Measurements from ENCODE around the gene SLC2A5. TPM values are rescaled to one million over a fixed set of nuclear protein-coding genes. Genes with fewer than 3 reads are reported as not detected.
A peak's percentile ranks its signal among the peaks of the same experiment; 100 is the strongest.

The SLC2A5 gene
- total RNA-seq, 1 donor from 2014 or later = 0.79 TPM

- Histone ChIP-seq H3K4me3 (ENCODE audit: insufficient read depth, low read depth, low read length) (no peak overlapping the region), H3K36me3 (ENCODE audit: insufficient read depth, low read length) (no peaks in the 10 kb centered on the region), H4K20me1 (ENCODE audit: insufficient read depth, low read length) (no peaks in the 10 kb centered on the region), H2AFZ (ENCODE audit: low read depth, low read length) (no peak overlapping the region), H3K9me3 (ENCODE audit: insufficient read depth, low read depth, low read length) (no peaks in the 10 kb centered on the region), H3K4me1 (ENCODE audit: insufficient read depth, low read length) (peaks cover 30% of the 10 kb centered on the region), H3K27me3 (ENCODE audit: insufficient read depth, low read length) (peaks cover 5% of the 10 kb centered on the region), H3K79me2 (ENCODE audit: insufficient read depth, low read length) (no peaks in the 10 kb centered on the region), H3K4me2 (ENCODE audit: low read length) (no peak overlapping the region), H3K27ac (ENCODE audit: low read depth, low read length) (no peak overlapping the region), H3K9ac (ENCODE audit: low read length) (no peak overlapping the region)
- Mint-ChIP-seq H3K27ac (ENCODE audit: unreplicated experiment) (no peak overlapping the region), H3K4me3 (ENCODE audit: unreplicated experiment) (no peak overlapping the region), H3K4me1 (ENCODE audit: low read depth, unreplicated experiment) (peaks cover 28% of the 10 kb centered on the region), H3K27me3 (ENCODE audit: low read depth, unreplicated experiment) (peaks cover 14% of the 10 kb centered on the region), H3K36me3 (ENCODE audit: low read depth, unreplicated experiment) (peaks cover 2% of the 10 kb centered on the region), H3K9me3 (ENCODE audit: unreplicated experiment) (peaks cover 2% of the 10 kb centered on the region)
- DNase-seq (ENCODE audit: low read depth) (no peak), FAIRE-seq (no peak)
- no peak for TF ChIP-seq CTCF (IDR thresholded peaks at IDR 0.05; ENCODE audit: insufficient read depth, low read depth, low read length)
- no peak for TF ChIP-seq EZH2 (IDR thresholded peaks at IDR 0.05; ENCODE audit: insufficient read depth, low read length)
Measured at GRCh38 chr1:9065213-9065751, 4.2 kb downstream of the SLC2A5 start.

- Histone ChIP-seq H3K9ac (ENCODE audit: low read length) (no peak overlapping the region), H3K4me3 (ENCODE audit: insufficient read depth, low read depth, low read length) (no peak overlapping the region), H3K4me2 (ENCODE audit: low read length) (no peak overlapping the region), H3K4me1 (ENCODE audit: insufficient read depth, low read length) (peaks cover 30% of the 10 kb centered on the region), H3K27me3 (ENCODE audit: insufficient read depth, low read length) (no peaks in the 10 kb centered on the region), H2AFZ (ENCODE audit: low read depth, low read length) (no peak overlapping the region), H3K79me2 (ENCODE audit: insufficient read depth, low read length) (no peaks in the 10 kb centered on the region), H3K27ac (ENCODE audit: low read depth, low read length) (no peak overlapping the region), H4K20me1 (ENCODE audit: insufficient read depth, low read length) (no peaks in the 10 kb centered on the region), H3K9me3 (ENCODE audit: insufficient read depth, low read depth, low read length) (no peaks in the 10 kb centered on the region), H3K36me3 (ENCODE audit: insufficient read depth, low read length) (no peaks in the 10 kb centered on the region)
- peaks cover 2% of the 10 kb centered on the region for H3K36me3 Mint-ChIP-seq (ENCODE audit: low read depth, unreplicated experiment)
- FAIRE-seq = no peak
- H3K9me3 Mint-ChIP-seq (ENCODE audit: unreplicated experiment) = peaks cover 2% of the 10 kb centered on the region
- TF ChIP-seq CTCF (IDR thresholded peaks at IDR 0.05; ENCODE audit: insufficient read depth, low read depth, low read length) (no peak), EZH2 (IDR thresholded peaks at IDR 0.05; ENCODE audit: insufficient read depth, low read length) (no peak)
- H3K4me3 Mint-ChIP-seq (ENCODE audit: unreplicated experiment) = no peak overlapping the region
- H3K27me3 Mint-ChIP-seq (ENCODE audit: low read depth, unreplicated experiment) = peaks cover 9% of the 10 kb centered on the region
- peaks cover 28% of the 10 kb centered on the region for H3K4me1 Mint-ChIP-seq (ENCODE audit: low read depth, unreplicated experiment)
- H3K27ac Mint-ChIP-seq (ENCODE audit: unreplicated experiment) = no peak overlapping the region
- no peak for DNase-seq (ENCODE audit: low read depth)
Measured at GRCh38 chr1:9062846-9063245, 6.6 kb downstream of the SLC2A5 start.

DNA sequence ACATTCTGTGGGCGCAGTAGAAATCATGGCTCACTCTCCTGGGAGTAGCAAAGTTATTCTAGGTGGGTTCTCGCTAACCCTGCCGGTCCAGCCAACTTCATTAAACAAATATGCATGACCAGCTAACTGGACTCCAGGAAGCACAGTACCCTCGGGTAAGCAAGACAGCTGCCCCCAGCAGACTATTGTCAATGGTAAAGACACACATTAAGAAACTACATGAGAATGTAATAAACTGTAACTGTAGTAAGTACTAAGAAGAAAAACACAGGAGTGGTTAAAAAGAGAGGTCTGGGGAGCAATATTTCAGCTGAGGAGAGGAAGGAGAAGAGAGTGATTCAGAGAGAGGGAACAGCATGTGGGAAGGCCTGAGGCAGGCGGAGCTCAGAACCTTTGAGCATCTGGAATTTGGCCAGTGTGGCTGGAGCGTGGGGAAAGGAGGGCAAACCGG is 7.4 kb downstream of the SLC2A5 start:
- Mint-ChIP-seq H3K4me1 (ENCODE audit: low read depth, unreplicated experiment) (peaks cover 22% of the 10 kb centered on the region), H3K27ac (ENCODE audit: unreplicated experiment) (peak overlapping the region; percentile 35), H3K4me3 (ENCODE audit: unreplicated experiment) (no peak overlapping the region), H3K27me3 (ENCODE audit: low read depth, unreplicated experiment) (peaks cover 11% of the 10 kb centered on the region), H3K9me3 (ENCODE audit: unreplicated experiment) (no peaks in the 10 kb centered on the region), H3K36me3 (ENCODE audit: low read depth, unreplicated experiment) (no peaks in the 10 kb centered on the region)
- TF ChIP-seq CTCF (IDR thresholded peaks at IDR 0.05; ENCODE audit: insufficient read depth, low read depth, low read length) (no peak), EZH2 (IDR thresholded peaks at IDR 0.05; ENCODE audit: insufficient read depth, low read length) (no peak)
- Histone ChIP-seq H3K4me2 (ENCODE audit: low read length) (peak overlapping the region; percentile 53), H3K36me3 (ENCODE audit: insufficient read depth, low read length) (no peaks in the 10 kb centered on the region), H3K4me3 (ENCODE audit: insufficient read depth, low read depth, low read length) (no peak overlapping the region), H3K9me3 (ENCODE audit: insufficient read depth, low read depth, low read length) (no peaks in the 10 kb centered on the region), H3K27me3 (ENCODE audit: insufficient read depth, low read length) (no peaks in the 10 kb centered on the region), H3K27ac (ENCODE audit: low read depth, low read length) (no peak overlapping the region), H3K9ac (ENCODE audit: low read length) (no peak overlapping the region), H2AFZ (ENCODE audit: low read depth, low read length) (peak overlapping the region; percentile 2), H3K4me1 (ENCODE audit: insufficient read depth, low read length) (peaks cover 26% of the 10 kb centered on the region), H4K20me1 (ENCODE audit: insufficient read depth, low read length) (no peaks in the 10 kb centered on the region), H3K79me2 (ENCODE audit: insufficient read depth, low read length) (no peaks in the 10 kb centered on the region)
- peak; percentile 47 for DNase-seq (ENCODE audit: low read depth)
- FAIRE-seq = no peak
